Bronchial epithelial cell (primary cell): Measurements from ENCODE around the gene MITF. TPM values are rescaled to one million over a fixed set of nuclear protein-coding genes. Genes with fewer than 3 reads are reported as not detected.

ENCODE experiments used
- DNase-seq: peaks from one replicate; pipeline ENCODE4 v3.0.0-alpha.2; 2010; ENCODE audit warnings: low read depth
- FAIRE-seq: peaks from 2 replicates; lab custom pipeline; 2011; peaks lifted over from hg19 to GRCh38; lab: Jason Lieb, UNC
- H3K27me3 ChIP-seq: 2 replicates; pipeline ENCODE4 v1.5.1; 2011; ENCODE audit warnings: low read length; ENCODE audit not compliant: control insufficient read depth, insufficient read depth
- H3K36me3 ChIP-seq: 2 replicates; pipeline ENCODE4 v1.5.1; 2011; ENCODE audit warnings: low read length; ENCODE audit not compliant: control insufficient read depth, insufficient read depth
- H3K4me3 ChIP-seq: 2 replicates; pipeline ENCODE4 v1.5.1; 2011; ENCODE audit warnings: mild to moderate bottlenecking, low read depth, low read length, control low read depth
- CTCF ChIP-seq: IDR thresholded peaks from 2 replicates; pipeline ENCODE4 v1.5.1; 2011; ENCODE audit warnings: mild to moderate bottlenecking, moderate library complexity, low read length, control low read depth, inconsistent platforms; ENCODE audit not compliant: insufficient read depth, severe bottlenecking
- total RNA-seq: library from RNA; depleted of rRNA; stranded (reverse); fragments of >200 nt; gene quantifications from 2 replicates; pipeline ENCODE4 v1.2.1, GENCODE V29; 2014

Gene MITF
- total RNA-seq, 1 donor from 2014 or later, result 1.6 TPM

- no peak for FAIRE-seq
- no peak for TF ChIP-seq CTCF
- Histone ChIP-seq H3K27me3 (no peaks in the 10 kb centered on the region), H3K36me3 (no peaks in the 10 kb centered on the region), H3K4me3 (no peak overlapping the region)
- peak; percentile 82 for DNase-seq
These were observed 22.9 kb downstream of the MITF start for GRCh38 chr3:69761896-69762767.

- FAIRE-seq, result no peak
- no peak for TF ChIP-seq CTCF
These were observed 23.5 kb downstream of the MITF start for GRCh38 chr3:69762768-69763229.

DNA sequence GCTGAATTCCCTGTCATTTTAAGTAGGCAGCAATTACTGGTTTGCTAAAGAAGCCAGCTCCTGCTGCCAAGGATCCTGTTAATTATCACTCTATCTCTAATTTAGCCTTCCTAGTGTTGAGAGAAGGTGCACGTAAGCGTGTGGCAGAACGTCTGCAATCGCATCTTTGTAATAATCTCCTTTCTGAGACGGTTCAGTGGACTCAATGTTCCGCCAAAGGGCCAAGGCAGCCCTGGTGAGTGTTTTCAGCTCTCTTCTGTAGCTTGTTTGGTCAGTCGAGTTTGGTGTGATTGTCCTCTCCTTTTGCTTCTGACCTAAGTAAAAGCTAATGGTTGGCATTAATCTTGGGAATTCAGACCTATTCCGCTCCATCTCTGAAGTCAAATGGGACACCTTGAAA is 24.2 kb downstream of the MITF start:
- no peak for TF ChIP-seq CTCF
- DNase-seq, result no peak
- no peak for FAIRE-seq
- Histone ChIP-seq H3K27me3 (no peaks in the 10 kb centered on the region), H3K36me3 (no peaks in the 10 kb centered on the region), H3K4me3 (no peak overlapping the region)

More at GRCh38 chr3:69762768-69763229, 23.5 kb downstream of the MITF start:
- DNase-seq, result no peak
- H3K4me3 ChIP-seq, result no peak overlapping the region
- no peaks in the 10 kb centered on the region for H3K27me3 ChIP-seq
- no peaks in the 10 kb centered on the region for H3K36me3 ChIP-seq

- no peaks in the 10 kb centered on the region for H3K36me3 ChIP-seq
- FAIRE-seq, result no peak
- no peak overlapping the region for H3K4me3 ChIP-seq
- no peaks in the 10 kb centered on the region for H3K27me3 ChIP-seq
- DNase-seq, result no peak
- TF ChIP-seq CTCF, result no peak
These were observed 25.0 kb downstream of the MITF start for GRCh38 chr3:69764121-69764741.

- Histone ChIP-seq H3K4me3 (no peak overlapping the region), H3K27me3 (no peaks in the 10 kb centered on the region), H3K36me3 (no peaks in the 10 kb centered on the region)
- TF ChIP-seq CTCF, result no peak
- DNase-seq (no peak), FAIRE-seq (no peak)
These were observed 25.6 kb downstream of the MITF start for GRCh38 chr3:69764861-69765260.
